Measurements from ENCODE around the gene GAB3. TPM values are rescaled to one million over a fixed set of nuclear protein-coding genes. Genes with fewer than 3 reads are reported as not detected.
A peak's percentile ranks its signal among the peaks of the same experiment; 100 is the strongest.

GAB3 gene
- 1.2 and 10.7 TPM in 2 replicates for total RNA-seq (2014; rRNA removed; shearing (Covaris generic); ENCODE audit: low replicate concordance)

GRCh38 chrX:154750301-154751202, at the start of gene GAB3:
TSS of gene GAB3 (minus strand) at chrX:154751077. CDS start at chrX:154751025, 52 bp downstream.
- H3K4me3 ChIP-seq: peak within 1 kb of the TSS; percentile 23; the same call in 1 of the 2 replicates
- no peaks in the 10 kb centered on the region for H3K36me3 ChIP-seq
- no peaks in the 10 kb centered on the region for H3K9me3 ChIP-seq
- peaks cover 27% of the 10 kb centered on the region for H3K27me3 ChIP-seq
- DNase-seq: peak; percentile 34

GRCh38 chrX:154799556-154800348, 48.9 kb upstream of the GAB3 start:
- H3K9me3 ChIP-seq: no peaks in the 10 kb centered on the region
- no peak for DNase-seq
- H3K36me3 ChIP-seq: no peaks in the 10 kb centered on the region
- no peak overlapping the region for H3K4me3 ChIP-seq
- H3K27me3 ChIP-seq: no peaks in the 10 kb centered on the region

GRCh38 chrX:154797006-154797405, 46.1 kb upstream of the GAB3 start:
- no peaks in the 10 kb centered on the region for H3K9me3 ChIP-seq
- no peak for DNase-seq
- no peak overlapping the region for H3K4me3 ChIP-seq
- no peaks in the 10 kb centered on the region for H3K36me3 ChIP-seq
- H3K27me3 ChIP-seq: no peaks in the 10 kb centered on the region

GRCh38 chrX:154795016-154795415, 44.1 kb upstream of the GAB3 start:
- Histone ChIP-seq H3K4me3 (no peak overlapping the region), H3K9me3 (no peaks in the 10 kb centered on the region), H3K36me3 (no peaks in the 10 kb centered on the region), H3K27me3 (no peaks in the 10 kb centered on the region)
- DNase-seq: no peak

GRCh38 chrX:154793084-154793795, 42.4 kb upstream of the GAB3 start:
- no peaks in the 10 kb centered on the region for H3K36me3 ChIP-seq
- no peak for DNase-seq
- no peaks in the 10 kb centered on the region for H3K27me3 ChIP-seq
- H3K9me3 ChIP-seq: no peaks in the 10 kb centered on the region
- no peak overlapping the region for H3K4me3 ChIP-seq

- H3K9me3 ChIP-seq: no peaks in the 10 kb centered on the region
- H3K36me3 ChIP-seq: no peaks in the 10 kb centered on the region
- H3K27me3 ChIP-seq: no peaks in the 10 kb centered on the region
- no peak for DNase-seq
- no peak overlapping the region for H3K4me3 ChIP-seq
These were observed 41.1 kb upstream of the GAB3 start for GRCh38 chrX:154791939-154792338.

- Histone ChIP-seq H3K9me3 (no peaks in the 10 kb centered on the region), H3K27me3 (no peaks in the 10 kb centered on the region), H3K4me3 (no peak overlapping the region), H3K36me3 (no peaks in the 10 kb centered on the region)
- no peak for DNase-seq
These were observed 40.6 kb upstream of the GAB3 start for GRCh38 chrX:154791467-154791866.

- no peak for DNase-seq
- no peaks in the 10 kb centered on the region for H3K9me3 ChIP-seq
- no peak overlapping the region for H3K4me3 ChIP-seq
- no peaks in the 10 kb centered on the region for H3K27me3 ChIP-seq
- H3K36me3 ChIP-seq: no peaks in the 10 kb centered on the region
These were observed 34.8 kb upstream of the GAB3 start for GRCh38 chrX:154785716-154786115.

- DNase-seq: no peak
These were observed 33.5 kb upstream of the GAB3 start for GRCh38 chrX:154784149-154784995.

GRCh38 chrX:154780968-154781367, 30.1 kb upstream of the GAB3 start:
- Histone ChIP-seq H3K27me3 (no peaks in the 10 kb centered on the region), H3K9me3 (no peaks in the 10 kb centered on the region), H3K36me3 (peaks cover 17% of the 10 kb centered on the region), H3K4me3 (no peak overlapping the region)
- no peak for DNase-seq

More at GRCh38 chrX:154784149-154784995, 33.5 kb upstream of the GAB3 start:
- Histone ChIP-seq H3K9me3 (no peaks in the 10 kb centered on the region), H3K27me3 (no peaks in the 10 kb centered on the region), H3K36me3 (no peaks in the 10 kb centered on the region), H3K4me3 (no peak overlapping the region)

- no peak for DNase-seq
- Histone ChIP-seq H3K4me3 (no peak overlapping the region), H3K27me3 (no peaks in the 10 kb centered on the region), H3K36me3 (peaks cover 31% of the 10 kb centered on the region), H3K9me3 (no peaks in the 10 kb centered on the region)
These were observed 28.4 kb upstream of the GAB3 start for GRCh38 chrX:154779261-154779660.

GRCh38 chrX:154776753-154777152, 25.9 kb upstream of the GAB3 start:
- no peaks in the 10 kb centered on the region for H3K9me3 ChIP-seq
- H3K27me3 ChIP-seq: no peaks in the 10 kb centered on the region

GRCh38 chrX:154775419-154776349, 24.8 kb upstream of the GAB3 start:
- peaks cover 50% of the 10 kb centered on the region for H3K36me3 ChIP-seq
- H3K27me3 ChIP-seq: no peaks in the 10 kb centered on the region
- H3K9me3 ChIP-seq: no peaks in the 10 kb centered on the region
- DNase-seq: peak; percentile 59
- H3K4me3 ChIP-seq: no peak overlapping the region

More at GRCh38 chrX:154776753-154777152, 25.9 kb upstream of the GAB3 start:
- no peak for DNase-seq
- H3K4me3 ChIP-seq: no peak overlapping the region
- H3K36me3 ChIP-seq: peaks cover 47% of the 10 kb centered on the region

GRCh38 chrX:154774622-154775021, 23.7 kb upstream of the GAB3 start:
- H3K4me3 ChIP-seq: no peak overlapping the region

More at GRCh38 chrX:154774622-154775021, 23.7 kb upstream of the GAB3 start:
- Histone ChIP-seq H3K36me3 (peaks cover 55% of the 10 kb centered on the region), H3K9me3 (no peaks in the 10 kb centered on the region), H3K27me3 (no peaks in the 10 kb centered on the region)
- no peak for DNase-seq
